SH-SY5Y (cell line): Measurements from ENCODE around the gene GNAI2.

Experiments
- GATA2 ChIP-seq: IDR thresholded peaks from 2 replicates; pipeline ENCODE4 v1.6.1; 2011; ENCODE audit warnings: mild to moderate bottlenecking, low read depth, low read length
- GATA3 ChIP-seq: IDR thresholded peaks from 2 replicates; pipeline ENCODE4 v1.6.1; 2011; ENCODE audit warnings: low read depth, mild to moderate bottlenecking, low read length, moderate library complexity

The GNAI2 gene

GRCh38 chr3:50201573-50202315 lies 34.3 kb upstream of the GNAI2 start:
- no peak for TF ChIP-seq GATA3
- no peak for TF ChIP-seq GATA2

GRCh38 chr3:50202353-50203112 lies 33.5 kb upstream of the GNAI2 start:
- no peak for TF ChIP-seq GATA3
- TF ChIP-seq GATA2, result no peak

- TF ChIP-seq GATA2, result no peak
- TF ChIP-seq GATA3, result no peak
Measured at GRCh38 chr3:50203113-50203808, 32.7 kb upstream of the GNAI2 start.

GRCh38 chr3:50203809-50204803 lies 31.9 kb upstream of the GNAI2 start:
- TF ChIP-seq GATA2, result no peak
- TF ChIP-seq GATA3, result no peak

GRCh38 chr3:50204804-50205412 lies 31.1 kb upstream of the GNAI2 start, which contains the start of gene SLC38A3:
Gene SLC38A3 (plus strand): TSS chr3:50205271. CDS start chr3:50214200, 8,929 bp downstream.
- TF ChIP-seq GATA3 (no peak), GATA2 (no peak)

- no peak for TF ChIP-seq GATA2
- no peak for TF ChIP-seq GATA3
Measured at GRCh38 chr3:50205413-50206276, 30.4 kb upstream of the GNAI2 start.

- no peak for TF ChIP-seq GATA2
- no peak for TF ChIP-seq GATA3
Measured at GRCh38 chr3:50207359-50208042, 28.5 kb upstream of the GNAI2 start.

GRCh38 chr3:50208677-50209344 lies 27.2 kb upstream of the GNAI2 start:
- TF ChIP-seq GATA3, result no peak
- TF ChIP-seq GATA2, result no peak

- TF ChIP-seq GATA2, result no peak
- TF ChIP-seq GATA3, result no peak
Measured at GRCh38 chr3:50210176-50210509, 25.9 kb upstream of the GNAI2 start.

GRCh38 chr3:50210510-50211367 lies 25.3 kb upstream of the GNAI2 start:
- no peak for TF ChIP-seq GATA3
- TF ChIP-seq GATA2, result no peak

GRCh38 chr3:50211930-50212329 lies 24.1 kb upstream of the GNAI2 start:
- TF ChIP-seq GATA2 (no peak), GATA3 (no peak)
